Esophagus muscularis mucosa (tissue), 4 donors: ENCODE results near the gene SMIM7.

ENCODE experiments used
- CTCF ChIP-seq, 3 experiments: fragments of 200-600 bp in 2 of 3; fragments of 450-650 bp in 1 of 3; sonication (generic) in 2 of 3; IDR thresholded peaks; one replicate each; pipeline ENCODE4 v1.5.1; 2017 to 2019; ENCODE audit warnings: antibody characterized with exemption in 3 of 3, mild to moderate bottlenecking in 2 of 3, moderate library complexity in 1 of 3
- EP300 ChIP-seq: sonication (generic); formaldehyde crosslinking; IDR thresholded peaks from one replicate; pipeline ENCODE4 v1.6.1; 2017; ENCODE audit warnings: antibody characterized with exemption
- POLR2A ChIP-seq: fragments of 450-650 bp; IDR thresholded peaks from one replicate; pipeline ENCODE4 v1.6.1; 2017; ENCODE audit warnings: antibody characterized with exemption, moderate library complexity, mild to moderate bottlenecking, low read depth

- TF ChIP-seq CTCF (IDR thresholded peaks at IDR 0.05) (no peak), POLR2A (no peak), EP300 (no peak)
These were observed 33.1 kb downstream of the SMIM7 start for GRCh38 chr19:16626796-16627192.
